Measurements from ENCODE around the gene KCNMA1.

KCNMA1 gene

GRCh38 chr10:77293347-77293746, 344.3 kb downstream of the KCNMA1 start:
- DNase-seq (ENCODE audit: low spot score), result no peak

GRCh38 chr10:77291596-77292505, 345.8 kb downstream of the KCNMA1 start:
- DNase-seq (ENCODE audit: low spot score), result no peak

- DNase-seq (ENCODE audit: low spot score), result no peak
Observed at GRCh38 chr10:77290528-77291155, 347.0 kb downstream of the KCNMA1 start.

GRCh38 chr10:77289790-77290189, 347.8 kb downstream of the KCNMA1 start:
- DNase-seq (ENCODE audit: low spot score), result no peak

- DNase-seq (ENCODE audit: low spot score), result no peak
Observed at GRCh38 chr10:77289027-77289501, 348.5 kb downstream of the KCNMA1 start.

GRCh38 chr10:77287647-77288120, 349.9 kb downstream of the KCNMA1 start:
- DNase-seq (ENCODE audit: low spot score), result no peak

- DNase-seq (ENCODE audit: low spot score), result no peak
Observed at GRCh38 chr10:77286531-77287508, 350.8 kb downstream of the KCNMA1 start.

GRCh38 chr10:77285529-77286182, 352.0 kb downstream of the KCNMA1 start:
- no peak for DNase-seq (ENCODE audit: low spot score)

GRCh38 chr10:77284797-77285196, 352.8 kb downstream of the KCNMA1 start:
- no peak for DNase-seq (ENCODE audit: low spot score)

- no peak for DNase-seq (ENCODE audit: low spot score)
Observed at GRCh38 chr10:77283326-77283725, 354.3 kb downstream of the KCNMA1 start.

- no peak for DNase-seq (ENCODE audit: low spot score)
Observed at GRCh38 chr10:77282163-77282562, 355.4 kb downstream of the KCNMA1 start.

- no peak for DNase-seq (ENCODE audit: low spot score)
Observed at GRCh38 chr10:77281719-77282118, 355.9 kb downstream of the KCNMA1 start.

- DNase-seq (ENCODE audit: low spot score), result no peak
Observed at GRCh38 chr10:77279207-77279606, 358.4 kb downstream of the KCNMA1 start.

- no peak for DNase-seq (ENCODE audit: low spot score)
Observed at GRCh38 chr10:77274046-77274795, 363.4 kb downstream of the KCNMA1 start.

- DNase-seq (ENCODE audit: low spot score), result no peak
Observed at GRCh38 chr10:77269163-77269562, 368.4 kb downstream of the KCNMA1 start.

GRCh38 chr10:77268721-77269120, 368.9 kb downstream of the KCNMA1 start:
- DNase-seq (ENCODE audit: low spot score), result no peak

- DNase-seq (ENCODE audit: low spot score), result no peak
Observed at GRCh38 chr10:77267703-77268675, 369.6 kb downstream of the KCNMA1 start.

- no peak for DNase-seq (ENCODE audit: low spot score)
Observed at GRCh38 chr10:77266242-77266641, 371.4 kb downstream of the KCNMA1 start.

GRCh38 chr10:77264527-77264926, 373.1 kb downstream of the KCNMA1 start:
- no peak for DNase-seq (ENCODE audit: low spot score)

Data from hematopoietic multipotent progenitor cell treated with erythropoietin and hydrocortisone succinate and interleukin-3 and kit ligand, for 15 days (in vitro differentiated cells).